H1 (cell line): Measurements from ENCODE around the gene C2orf80.

Experiments
- GABPA ChIP-seq: IDR thresholded peaks from 2 replicates; pipeline ENCODE4 v1.6.1; 2011; ENCODE audit warnings: mild to moderate bottlenecking, low read length, moderate library complexity, borderline replicate concordance; ENCODE audit not compliant: insufficient read depth
- NANOG ChIP-seq: IDR thresholded peaks from 2 replicates; pipeline ENCODE4 v1.6.1; 2011; ENCODE audit warnings: low read length, low read depth, mild to moderate bottlenecking, inconsistent platforms; ENCODE audit not compliant: insufficient read depth, poor library complexity, severe bottlenecking
- PHF8 ChIP-seq: fragments of 200-600 bp; sonication (generic); conservative IDR thresholded peaks from 2 replicates; pipeline ENCODE4 v1.7.1; 2012; ENCODE audit warnings: low read depth, mild to moderate bottlenecking, inconsistent platforms, low read length, moderate library complexity
- RAD21 ChIP-seq, 2 experiments: IDR thresholded peaks in 1 of 2; conservative IDR thresholded peaks in 1 of 2; 2 replicates each; pipeline ENCODE4 v1.6.1; 2011; ENCODE audit warnings: low read depth in 2 of 2, low read length in 2 of 2, improper control_type of control experiment in 1 of 2, inconsistent platforms in 1 of 2, mild to moderate bottlenecking in 1 of 2, moderate library complexity in 1 of 2
- TAF1 ChIP-seq: IDR thresholded peaks from 2 replicates; pipeline ENCODE4 v1.6.1; 2011; ENCODE audit warnings: mild to moderate bottlenecking, low read depth, low read length
- TCF12 ChIP-seq: IDR thresholded peaks from 2 replicates; pipeline ENCODE4 v1.6.1; 2011; ENCODE audit warnings: low read depth, mild to moderate bottlenecking, low read length
- TF ChIP-seq, protein P1 (sequence below): IDR thresholded peaks from 2 replicates; pipeline ENCODE4 v1.6.1; 2012; ENCODE audit warnings: inconsistent platforms
- TF ChIP-seq, protein P2 (sequence below), 3 experiments: IDR thresholded peaks; 1 replicate in 2 of 3; 2 replicates in 1 of 3; pipeline versions ENCODE4 v1.5.1 to v1.6.1; 2011; ENCODE audit warnings: low read length in 3 of 3, mild to moderate bottlenecking in 3 of 3, inconsistent platforms in 2 of 3, low read depth in 1 of 3, moderate library complexity in 1 of 3; ENCODE audit not compliant: insufficient read depth in 1 of 3; ENCODE audit errors: control extremely low read depth in 1 of 3

GRCh38 chr2:208139447-208139846 is 50.4 kb downstream of the C2orf80 start:
- TF ChIP-seq TCF12 (no peak), GABPA (no peak), PHF8 (no peak), RAD21 (IDR thresholded peaks at IDR 0.05 in 1 of 2, conservative IDR thresholded peaks at IDR 0.05 in 1 of 2; ENCODE audit: low read depth in 2 of 2, low read length in 2 of 2) (no peak), NANOG (no peak), TAF1 (no peak)
- TF ChIP-seq, protein P1, sequence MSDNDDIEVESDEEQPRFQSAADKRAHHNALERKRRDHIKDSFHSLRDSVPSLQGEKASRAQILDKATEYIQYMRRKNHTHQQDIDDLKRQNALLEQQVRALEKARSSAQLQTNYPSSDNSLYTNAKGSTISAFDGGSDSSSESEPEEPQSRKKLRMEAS = no peak
- TF ChIP-seq, protein P2, sequence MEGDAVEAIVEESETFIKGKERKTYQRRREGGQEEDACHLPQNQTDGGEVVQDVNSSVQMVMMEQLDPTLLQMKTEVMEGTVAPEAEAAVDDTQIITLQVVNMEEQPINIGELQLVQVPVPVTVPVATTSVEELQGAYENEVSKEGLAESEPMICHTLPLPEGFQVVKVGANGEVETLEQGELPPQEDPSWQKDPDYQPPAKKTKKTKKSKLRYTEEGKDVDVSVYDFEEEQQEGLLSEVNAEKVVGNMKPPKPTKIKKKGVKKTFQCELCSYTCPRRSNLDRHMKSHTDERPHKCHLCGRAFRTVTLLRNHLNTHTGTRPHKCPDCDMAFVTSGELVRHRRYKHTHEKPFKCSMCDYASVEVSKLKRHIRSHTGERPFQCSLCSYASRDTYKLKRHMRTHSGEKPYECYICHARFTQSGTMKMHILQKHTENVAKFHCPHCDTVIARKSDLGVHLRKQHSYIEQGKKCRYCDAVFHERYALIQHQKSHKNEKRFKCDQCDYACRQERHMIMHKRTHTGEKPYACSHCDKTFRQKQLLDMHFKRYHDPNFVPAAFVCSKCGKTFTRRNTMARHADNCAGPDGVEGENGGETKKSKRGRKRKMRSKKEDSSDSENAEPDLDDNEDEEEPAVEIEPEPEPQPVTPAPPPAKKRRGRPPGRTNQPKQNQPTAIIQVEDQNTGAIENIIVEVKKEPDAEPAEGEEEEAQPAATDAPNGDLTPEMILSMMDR (IDR thresholded peaks at IDR 0.05; ENCODE audit: control extremely low read depth in 1 of 3, insufficient read depth in 1 of 3, low read depth in 1 of 3, low read length in 3 of 3) = no peak
